Neural cell (in vitro differentiated cells): ENCODE measurements around the gene PLN. TPM values are rescaled to one million over a fixed set of nuclear protein-coding genes. Genes with fewer than 3 reads are reported as not detected.

Source experiments
- H2AFZ ChIP-seq: fragments of 200-600, 300-800 bp; sonication (generic), shearing (Covaris generic); 2 replicates; pipeline ENCODE4 v1.6.0; 2014; ENCODE audit warnings: low read depth, mild to moderate bottlenecking, antibody characterized with exemption, low read length, moderate library complexity
- H3F3A ChIP-seq: fragments of 200-600 bp; shearing (Covaris generic); 2 replicates; pipeline ENCODE4 v1.6.1; 2016; ENCODE audit warnings: mild to moderate bottlenecking, moderate library complexity, mixed read lengths, antibody characterized with exemption, low read length; ENCODE audit not compliant: insufficient read depth, poor library complexity, severe bottlenecking
- H3K27ac ChIP-seq: fragments of 200-600, 300-800 bp; sonication (generic), shearing (Covaris generic); 2 replicates; pipeline ENCODE4 v1.5.1; 2014; ENCODE audit warnings: mild to moderate bottlenecking, low read length, moderate library complexity
- H3K27me3 ChIP-seq: fragments of 300-800, 200-600 bp; sonication (generic), shearing (Covaris generic); 2 replicates; pipeline ENCODE4 v1.6.0; 2014; ENCODE audit warnings: mild to moderate bottlenecking, low read depth, low read length, moderate library complexity; ENCODE audit not compliant: insufficient read depth
- H3K36me3 ChIP-seq: fragments of 300-800, 200-600 bp; sonication (generic), shearing (Covaris generic); 2 replicates; pipeline ENCODE4 v1.5.1; 2014; ENCODE audit warnings: mild to moderate bottlenecking, antibody characterized with exemption, low read length, moderate library complexity; ENCODE audit not compliant: insufficient read depth
- H3K4me2 ChIP-seq: fragments of 300-800, 200-600 bp; sonication (generic), shearing (Covaris generic); 2 replicates; pipeline ENCODE4 v1.6.0; 2014; ENCODE audit warnings: mild to moderate bottlenecking, low read length
- H3K4me3 ChIP-seq: fragments of 300-800, 200-600 bp; sonication (generic), shearing (Covaris generic); 2 replicates; pipeline ENCODE4 v1.5.1; 2014; ENCODE audit warnings: mild to moderate bottlenecking, low read length, moderate library complexity
- H3K79me2 ChIP-seq: fragments of 200-600 bp; shearing (Covaris generic); replicated peaks from 2 replicates; pipeline ENCODE4 v1.6.0; 2014; ENCODE audit warnings: mild to moderate bottlenecking, low read length, moderate library complexity; ENCODE audit not compliant: insufficient read depth
- H3K9ac ChIP-seq: fragments of 300-800, 200-600 bp; sonication (generic), shearing (Covaris generic); 2 replicates; pipeline ENCODE4 v1.6.1; 2016; ENCODE audit warnings: mild to moderate bottlenecking, low read length, mixed read lengths
- H3K9me2 ChIP-seq: fragments of 200-600 bp; shearing (Covaris generic); 2 replicates; pipeline ENCODE4 v1.6.1; 2016; ENCODE audit warnings: mild to moderate bottlenecking, low read length, mixed read lengths; ENCODE audit not compliant: insufficient read depth
- H3K9me3 ChIP-seq: fragments of 200-600, 300-800 bp; sonication (generic), shearing (Covaris generic); 2 replicates; pipeline ENCODE4 v1.6.1; 2016; ENCODE audit warnings: mild to moderate bottlenecking, mixed run types, low read length, moderate library complexity, mixed read lengths
- H4K20me1 ChIP-seq: fragments of 200-600 bp; shearing (Covaris generic); 2 replicates; pipeline ENCODE4 v1.6.1; 2016; ENCODE audit warnings: mild to moderate bottlenecking, mixed run types; ENCODE audit not compliant: insufficient read depth
- CTCF ChIP-seq: fragments of 450-650 bp; IDR thresholded peaks from 2 replicates; pipeline ENCODE4 v1.5.1; 2014; ENCODE audit warnings: antibody characterized with exemption, mild to moderate bottlenecking, moderate library complexity; ENCODE audit not compliant: poor library complexity, severe bottlenecking
- EZH2 ChIP-seq: fragments of 200-600, 300-800 bp; shearing (Covaris generic), sonication (generic); IDR thresholded peaks from 2 replicates; pipeline ENCODE4 v1.6.1; 2014; ENCODE audit warnings: antibody characterized with exemption, low read length, borderline replicate concordance, mild to moderate bottlenecking; ENCODE audit not compliant: insufficient read depth, poor library complexity, severe bottlenecking
- MXI1 ChIP-seq: fragments of 450-650 bp; conservative IDR thresholded peaks from 2 replicates; pipeline ENCODE4 v1.6.1; 2014; ENCODE audit warnings: antibody characterized with exemption, mild to moderate bottlenecking; ENCODE audit not compliant: poor library complexity, severe bottlenecking
- POLR2AphosphoS5 ChIP-seq: IDR thresholded peaks from 2 replicates; pipeline ENCODE4 v1.6.1; 2012
- RAD21 ChIP-seq: fragments of 450-650 bp; conservative IDR thresholded peaks from 2 replicates; pipeline ENCODE4 v1.6.1; 2014; ENCODE audit warnings: antibody characterized with exemption, mild to moderate bottlenecking, moderate library complexity
- REST ChIP-seq: IDR thresholded peaks from 2 replicates; pipeline ENCODE4 v1.6.1; 2012; ENCODE audit warnings: borderline replicate concordance
- SMC3 ChIP-seq: fragments of 450-650 bp; conservative IDR thresholded peaks from 2 replicates; pipeline ENCODE4 v1.6.1; 2014; ENCODE audit warnings: antibody characterized with exemption, mild to moderate bottlenecking, moderate library complexity; ENCODE audit not compliant: poor library complexity
- polyA plus RNA-seq: library from polyadenylated mRNA; depleted of rRNA; stranded (reverse); fragments of >200 nt; gene quantifications from 2 replicates; pipeline ENCODE4 v1.2.3, GENCODE V29; 2014

PLN gene
- polyA plus RNA-seq, 1 donor from 2014 or later, result not detected

GRCh38 chr6:118537574-118537973 lies 10.5 kb upstream of the PLN start:
- H3K4me2 ChIP-seq, result no peak overlapping the region
- H2AFZ ChIP-seq, result no peak overlapping the region
- no peaks in the 10 kb centered on the region for H3K36me3 ChIP-seq
- no peak for TF ChIP-seq CTCF
- no peak for TF ChIP-seq EZH2
- no peak for TF ChIP-seq MXI1
- TF ChIP-seq POLR2AphosphoS5, result no peak
- no peak overlapping the region for H3K4me3 ChIP-seq
- H3K27ac ChIP-seq, result no peak overlapping the region
- H3F3A ChIP-seq, result no peaks in the 10 kb centered on the region
- H3K9ac ChIP-seq, result no peak overlapping the region
- no peaks in the 10 kb centered on the region for H3K9me2 ChIP-seq
- H3K9me3 ChIP-seq, result no peaks in the 10 kb centered on the region
- H3K79me2 ChIP-seq, result peaks cover 18% of the 10 kb centered on the region
- no peaks in the 10 kb centered on the region for H3K27me3 ChIP-seq
- H4K20me1 ChIP-seq, result no peaks in the 10 kb centered on the region

GRCh38 chr6:118542184-118542952 lies 5.7 kb upstream of the PLN start:
- Histone ChIP-seq H3K27me3 (no peaks in the 10 kb centered on the region), H3K9me2 (no peaks in the 10 kb centered on the region), H3K9me3 (no peaks in the 10 kb centered on the region), H3K4me3 (no peak overlapping the region), H2AFZ (no peak overlapping the region), H3K27ac (no peak overlapping the region), H3K79me2 (peaks cover 19% of the 10 kb centered on the region), H3F3A (no peaks in the 10 kb centered on the region), H3K9ac (no peak overlapping the region), H3K36me3 (no peaks in the 10 kb centered on the region), H3K4me2 (no peak overlapping the region), H4K20me1 (no peaks in the 10 kb centered on the region)
- TF ChIP-seq REST (no peak), RAD21 (no peak), CTCF (no peak), SMC3 (no peak), MXI1 (no peak), EZH2 (no peak)
